Ovary (tissue), 9 donors: Measurements from ENCODE around the gene ETV4. TPM values are rescaled to one million over a fixed set of nuclear protein-coding genes. Genes with fewer than 3 reads are reported as not detected.

Experiments
- DNase-seq, 5 donors: peaks; one replicate each; pipeline ENCODE4 v3.0.0-alpha.2; 2019 to 2020
- H3K27ac ChIP-seq, 2 donors: fragments of 200-600 bp; one replicate each; pipeline versions ENCODE4 v1.5.1 to v1.8.0; 2019 to 2022
- H3K27me3 ChIP-seq: fragments of 200-600 bp; one replicate; pipeline ENCODE4 v1.8.0; 2022
- H3K36me3 ChIP-seq: fragments of 200-600 bp; sonication (generic); one replicate; pipeline ENCODE4 v1.5.1; 2019
- H3K4me1 ChIP-seq: one replicate; pipeline ENCODE4 v1.8.1; 2013; ENCODE audit warnings: mild to moderate bottlenecking, moderate library complexity; ENCODE audit not compliant: insufficient read depth
- H3K4me3 ChIP-seq: fragments of 200-600 bp; sonication (generic); one replicate; pipeline ENCODE4 v1.5.1; 2017
- H3K9me3 ChIP-seq, 2 donors: fragments of 200-600 bp in 1 of 2; sonication (generic) in 1 of 2; one replicate each; pipeline versions ENCODE4 v1.5.1 to v1.8.1; 2013 to 2019; ENCODE audit warnings: mild to moderate bottlenecking in 1 of 2, moderate library complexity in 1 of 2
- EP300 ChIP-seq: sonication (generic); formaldehyde crosslinking; IDR thresholded peaks from one replicate; pipeline ENCODE4 v1.6.1; 2017; ENCODE audit warnings: antibody characterized with exemption
- POLR2A ChIP-seq: fragments of 450-650 bp; IDR thresholded peaks from one replicate; pipeline ENCODE4 v1.6.1; 2017; ENCODE audit warnings: antibody characterized with exemption, mild to moderate bottlenecking, moderate library complexity
- WGBS, 3 donors: extraction: QIAGEN DNeasy Blood & Tissue Kit in 1 of 3; methylation state at CpG; one replicate each; pipeline versions ENCODE4 v1.1.5 to v1.1.7; 2013 to 2017; 5-methylcytosine and 5-hydroxymethylcytosine counted together
- intact Hi-C, 4 donors: fragments of 100-400 bp; cut with DNase I; formaldehyde crosslinking; loops; one replicate each; pipeline versions ENCODE4 v1.11.0 to v1.15.1; 2022 to 2023
- polyA plus RNA-seq, 2 donors: library from polyadenylated mRNA; stranded (reverse); fragments of 200-250 nt in 1 of 2; fragments of 350-450 nt in 1 of 2; fragmentation: Illumina TruSeq in 1 of 2; extraction: RNeasy Lipid Tissue Mini Kit (QIAGEN cat#74804) in 1 of 2; gene quantifications; one replicate each; pipeline ENCODE4 v1.2.3, GENCODE V29; 2013 to 2014
- total RNA-seq, 7 donors: library from RNA; depleted of rRNA in 2 of 7; stranded (reverse); fragments of >200 nt in 2 of 7; fragmentation: NEBNext Ultra II Directional in 3 of 7; extraction: Animal tissue kit (Norgen Biotek cat#: 25700) in 3 of 7; gene quantifications; one replicate each; pipeline versions ENCODE4 v1.1.0 to v1.2.4, GENCODE V29; 2016 to 2023
- TF ChIP-seq, protein P1 (sequence below), 3 donors: fragments of 450-650 bp in 2 of 3; fragments of 200-600 bp in 1 of 3; IDR thresholded peaks; one replicate each; pipeline versions ENCODE4 v1.5.1 to v1.8.0; 2016 to 2022; ENCODE audit warnings: antibody characterized with exemption in 3 of 3, mild to moderate bottlenecking in 1 of 3
- donor health status: DM: no; HTN: no; CAD: no; lungs with moderate emphysema.
- donor health status: DM: no; HTN: no; CAD: no.
- donor health status: Bipolar disorder and iron deficiency.
- donor health status: DM: yes; HTN: yes; CAD: no.
- donor health status: DM: no; HTN: no; CAD: no.
- donor health status: DM: yes; HTN: yes; CAD: no.

Gene ETV4
- total and polyA plus RNA-seq, 9 donors, result 0.25 to 5.3 (median 0.77) TPM; not detected in 1

DNA sequence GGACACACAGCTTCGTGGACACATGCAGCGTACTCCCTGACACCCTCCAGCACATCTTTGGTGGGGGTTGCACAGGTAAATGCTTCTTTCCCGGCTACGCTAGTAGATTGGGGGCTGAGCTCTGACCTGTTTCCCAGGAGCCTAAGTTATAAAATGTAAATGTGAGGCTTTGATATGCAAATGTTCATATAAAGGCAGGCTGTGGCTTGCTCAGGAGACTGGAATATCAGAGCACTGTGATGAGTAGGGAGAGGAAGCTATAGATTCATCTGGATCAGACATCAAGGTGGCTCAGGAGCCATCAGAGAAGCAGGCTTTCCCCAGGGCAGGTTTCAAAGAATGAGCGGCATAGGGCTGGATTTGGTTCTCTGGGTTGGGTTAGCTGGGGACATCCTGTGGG lies 3.4 kb upstream of the ETV4 start:
- no peak for DNase-seq
- TF ChIP-seq EP300, result no peak
- TF ChIP-seq, protein P1, sequence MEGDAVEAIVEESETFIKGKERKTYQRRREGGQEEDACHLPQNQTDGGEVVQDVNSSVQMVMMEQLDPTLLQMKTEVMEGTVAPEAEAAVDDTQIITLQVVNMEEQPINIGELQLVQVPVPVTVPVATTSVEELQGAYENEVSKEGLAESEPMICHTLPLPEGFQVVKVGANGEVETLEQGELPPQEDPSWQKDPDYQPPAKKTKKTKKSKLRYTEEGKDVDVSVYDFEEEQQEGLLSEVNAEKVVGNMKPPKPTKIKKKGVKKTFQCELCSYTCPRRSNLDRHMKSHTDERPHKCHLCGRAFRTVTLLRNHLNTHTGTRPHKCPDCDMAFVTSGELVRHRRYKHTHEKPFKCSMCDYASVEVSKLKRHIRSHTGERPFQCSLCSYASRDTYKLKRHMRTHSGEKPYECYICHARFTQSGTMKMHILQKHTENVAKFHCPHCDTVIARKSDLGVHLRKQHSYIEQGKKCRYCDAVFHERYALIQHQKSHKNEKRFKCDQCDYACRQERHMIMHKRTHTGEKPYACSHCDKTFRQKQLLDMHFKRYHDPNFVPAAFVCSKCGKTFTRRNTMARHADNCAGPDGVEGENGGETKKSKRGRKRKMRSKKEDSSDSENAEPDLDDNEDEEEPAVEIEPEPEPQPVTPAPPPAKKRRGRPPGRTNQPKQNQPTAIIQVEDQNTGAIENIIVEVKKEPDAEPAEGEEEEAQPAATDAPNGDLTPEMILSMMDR (IDR thresholded peaks at IDR 0.05), result no peak
- no peak for TF ChIP-seq POLR2A
- 85 to 87% (median 86%) methylated on average over 5 of the region's 5 CpGs for WGBS, 3 donors
- Histone ChIP-seq H3K9me3 (no peaks in the 10 kb centered on the region), H3K27ac (no peak overlapping the region), H3K27me3 (no peaks in the 10 kb centered on the region), H3K36me3 (no peaks in the 10 kb centered on the region), H3K4me3 (no peak overlapping the region), H3K4me1 (peaks cover 10% of the 10 kb centered on the region)
- intact Hi-C loops, result no loop called here

DNA sequence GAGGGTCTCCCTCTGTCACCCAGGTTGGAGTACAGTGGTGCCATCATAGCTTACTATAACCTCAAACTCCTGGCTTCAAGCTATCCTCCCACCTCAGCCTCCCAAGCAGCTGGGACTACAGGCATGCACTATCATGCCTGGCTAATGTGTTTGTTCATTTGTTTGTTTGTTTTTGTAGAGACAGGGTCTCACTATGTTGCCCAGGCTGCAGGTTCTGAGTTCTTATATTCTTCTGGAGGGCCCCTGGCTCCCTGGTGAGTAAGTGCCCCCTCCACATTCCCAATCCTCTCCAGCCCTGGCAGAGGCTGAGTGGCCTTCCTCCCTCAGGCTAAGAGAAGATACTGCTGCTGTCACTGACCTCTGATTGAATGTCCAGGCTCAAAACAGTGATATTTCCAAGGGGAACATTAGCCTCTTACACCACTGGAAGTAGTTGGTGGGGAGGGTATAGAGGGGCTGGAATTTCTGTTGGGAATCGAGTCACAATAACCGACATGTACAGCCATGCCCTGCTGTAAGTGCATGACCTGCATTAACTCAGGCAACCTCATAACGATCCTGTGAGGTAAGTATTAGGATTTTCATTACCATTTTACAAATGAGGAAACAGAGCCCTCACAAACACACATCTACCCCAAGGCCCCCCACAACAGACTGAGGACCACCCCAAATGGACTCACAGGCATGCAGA lies 2.7 kb upstream of the ETV4 start:
- H3K27ac ChIP-seq, result no peak overlapping the region
- no peak overlapping the region for H3K4me3 ChIP-seq
- peaks cover 10% of the 10 kb centered on the region for H3K4me1 ChIP-seq
- DNase-seq, result no peak
- TF ChIP-seq POLR2A (no peak), EP300 (no peak)
- TF ChIP-seq, protein P1 (IDR thresholded peaks at IDR 0.05), result no peak
- no peaks in the 10 kb centered on the region for H3K27me3 ChIP-seq
- no peaks in the 10 kb centered on the region for H3K36me3 ChIP-seq
- 75 to 86% (median 81%) methylated on average over 3 of the region's 3 CpGs for WGBS, 3 donors
- intact Hi-C loops, result no loop called here
- H3K9me3 ChIP-seq, result no peaks in the 10 kb centered on the region

- Histone ChIP-seq H3K36me3 (no peaks in the 10 kb centered on the region), H3K27ac (no peak overlapping the region), H3K4me3 (no peak overlapping the region), H3K9me3 (no peaks in the 10 kb centered on the region), H3K4me1 (peaks cover 10% of the 10 kb centered on the region), H3K27me3 (no peaks in the 10 kb centered on the region)
- TF ChIP-seq EP300 (no peak), POLR2A (no peak)
- TF ChIP-seq, protein P1 (IDR thresholded peaks at IDR 0.05), result no peak
- intact Hi-C loops, result no loop called here
- DNase-seq, result no peak
These were observed 1.6 kb upstream of the ETV4 start for GRCh38 chr17:43547659-43548256.

DNA sequence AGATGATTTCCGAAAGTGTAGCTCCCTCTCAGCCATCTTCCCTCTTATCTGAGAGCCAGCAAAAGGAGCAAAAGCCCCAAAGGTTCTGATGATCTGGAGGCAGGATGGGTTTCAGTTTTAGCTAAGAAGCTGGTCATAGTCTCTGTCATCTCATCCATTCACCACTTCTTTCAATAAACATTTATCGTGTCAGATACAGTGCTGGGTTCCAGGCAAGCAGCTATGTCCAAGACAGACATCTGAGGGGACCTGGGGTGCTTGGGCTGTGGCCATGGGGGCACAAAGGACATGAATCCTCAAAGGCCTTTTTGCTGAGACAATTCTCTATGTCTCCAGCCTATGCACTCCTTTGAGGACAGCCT lies 1.0 kb upstream of the ETV4 start:
- DNase-seq, result no peak
- Histone ChIP-seq H3K4me1 (peaks cover 10% of the 10 kb centered on the region), H3K9me3 (no peaks in the 10 kb centered on the region), H3K27me3 (no peaks in the 10 kb centered on the region), H3K36me3 (no peaks in the 10 kb centered on the region), H3K4me3 (no peak overlapping the region), H3K27ac (no peak overlapping the region)
- 59 to 72% (median 71%) methylated on average over 2 of the region's 2 CpGs for WGBS, 3 donors
- intact Hi-C loops, result no loop called here
- TF ChIP-seq, protein P1 (IDR thresholded peaks at IDR 0.05), result no peak
- no peak for TF ChIP-seq POLR2A
- TF ChIP-seq EP300, result no peak
